Ramos (cell line): ENCODE measurements around the gene UBA5.
"Not testable (repeated sequence)": the region's sequence is repeated elsewhere in the genome, so short reads cannot be mapped to it uniquely, and the experiment has no call there.

Source experiments
- in situ Hi-C: fragments of 300-500 bp; cut with MboI; formaldehyde crosslinking; loops from one replicate; pipeline ENCODE4 v1.14.3; 2022; ENCODE audit warnings: low sequenced_read_pairs; ENCODE audit not compliant: unreplicated experiment

UBA5 gene

DNA sequence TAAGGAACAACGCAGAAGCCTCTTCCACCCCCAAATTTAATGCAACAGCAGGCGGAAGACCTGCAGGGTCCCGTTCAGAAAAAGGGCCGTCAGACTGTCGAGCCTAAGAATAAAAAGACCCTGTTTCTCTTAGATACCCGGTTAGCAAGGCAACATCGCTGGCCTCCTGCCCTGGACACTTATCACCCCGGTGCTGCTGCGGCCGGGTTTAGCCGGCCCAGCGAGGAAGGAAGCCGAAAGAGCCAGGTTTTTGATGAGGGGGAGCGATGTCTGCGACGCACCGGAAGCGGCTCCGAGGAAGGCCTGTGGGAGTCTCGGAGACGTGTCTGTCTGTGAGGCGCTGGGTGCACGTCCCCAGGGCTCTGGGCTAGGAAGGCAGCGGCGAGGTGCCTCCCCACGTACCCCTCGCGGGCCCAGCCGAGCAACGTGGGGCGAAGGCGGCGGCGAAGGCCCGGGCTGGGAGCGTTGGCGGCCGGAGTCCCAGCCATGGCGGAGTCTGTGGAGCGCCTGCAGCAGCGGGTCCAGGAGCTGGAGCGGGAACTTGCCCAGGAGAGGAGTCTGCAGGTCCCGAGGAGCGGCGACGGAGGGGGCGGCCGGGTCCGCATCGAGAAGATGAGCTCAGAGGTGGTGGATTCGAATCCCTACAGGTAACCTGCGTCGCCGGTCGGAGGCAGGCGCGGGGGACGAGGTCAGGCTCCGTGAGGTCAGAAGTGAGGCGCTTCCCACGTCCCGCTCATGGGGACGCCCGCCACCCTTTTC lies at the start of gene UBA5:
Gene UBA5, plus strand, starts transcription at position 278 of the 759 bp plus-strand sequence. Its CDS starts 209 bp downstream, at position 487.
- in situ Hi-C loops = no loop called here

DNA sequence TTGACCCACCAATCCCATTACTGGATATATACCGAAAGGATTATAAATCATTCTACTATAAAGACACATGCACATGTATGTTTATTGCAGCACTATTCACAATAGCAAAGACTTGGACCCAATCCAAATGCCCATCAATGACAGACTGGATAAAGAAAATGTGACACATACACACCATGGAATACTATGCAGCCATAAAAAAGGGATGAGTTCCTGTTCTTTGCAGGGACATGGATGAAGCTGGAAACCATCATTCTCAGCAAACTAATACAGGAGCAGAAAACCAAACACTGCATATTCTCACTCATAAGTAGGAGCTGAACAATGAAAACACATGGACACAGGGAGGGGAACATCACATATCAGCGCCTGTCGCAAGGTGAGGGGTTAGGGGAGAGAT lies 44.8 kb upstream of the UBA5 start:
- in situ Hi-C loops = not testable (repeated sequence)

DNA sequence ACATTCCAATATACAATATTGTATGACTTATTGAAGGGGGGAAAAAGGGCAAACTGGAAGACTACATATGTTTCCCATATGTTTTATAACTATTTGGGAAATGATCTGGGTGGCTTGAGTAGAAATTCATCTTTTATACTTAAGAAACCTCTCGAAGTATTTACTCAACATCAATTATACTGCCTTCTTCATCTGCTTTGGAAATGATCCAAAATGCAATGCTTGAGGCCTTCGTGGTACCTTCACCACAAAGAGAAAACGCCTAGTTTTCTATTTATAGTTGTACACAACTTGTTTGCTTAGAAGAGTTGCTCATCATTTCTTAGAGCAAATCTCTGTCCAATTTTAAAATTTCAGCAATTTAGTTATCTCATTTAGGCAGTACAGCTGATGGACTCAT lies 44.2 kb upstream of the UBA5 start:
- in situ Hi-C loops = no loop called here

DNA sequence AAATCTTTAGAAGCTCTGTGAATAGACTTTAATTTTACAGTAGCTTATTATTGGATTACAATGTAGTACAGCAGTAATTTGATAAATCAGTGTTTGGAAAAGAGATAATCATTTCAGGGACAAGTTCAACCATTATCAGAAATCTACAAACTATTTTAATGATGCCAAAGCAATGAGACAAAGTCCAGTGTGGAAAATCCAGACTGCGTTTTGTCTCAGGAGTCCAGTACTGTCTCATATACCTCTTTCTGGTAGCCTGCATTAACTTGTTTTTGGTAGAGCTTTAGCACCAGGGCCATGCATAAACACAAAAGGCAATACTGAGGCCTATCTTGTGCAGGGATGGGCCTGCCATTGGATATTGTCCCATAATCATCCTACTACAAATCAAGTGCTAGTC lies 43.3 kb upstream of the UBA5 start:
- in situ Hi-C loops = no loop called here

DNA sequence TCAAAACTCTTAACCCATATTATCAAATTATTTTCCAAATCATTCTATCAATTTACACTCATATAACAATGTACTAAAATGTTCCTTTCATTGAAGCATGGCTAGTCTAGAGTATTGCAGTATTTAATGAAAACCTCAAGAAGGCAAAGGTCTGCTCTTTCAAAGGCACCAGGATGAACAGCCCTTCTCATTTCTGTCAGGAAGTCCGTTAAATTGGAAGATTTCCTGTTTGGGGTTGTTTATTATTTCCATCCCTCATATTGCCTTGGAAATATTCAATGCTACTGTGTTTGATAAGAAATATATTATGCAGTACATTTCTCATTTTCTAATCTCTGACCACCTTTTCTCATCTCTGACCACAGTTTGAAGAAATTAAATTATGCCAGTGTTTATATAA lies 38.0 kb upstream of the UBA5 start:
- in situ Hi-C loops = no loop called here

DNA sequence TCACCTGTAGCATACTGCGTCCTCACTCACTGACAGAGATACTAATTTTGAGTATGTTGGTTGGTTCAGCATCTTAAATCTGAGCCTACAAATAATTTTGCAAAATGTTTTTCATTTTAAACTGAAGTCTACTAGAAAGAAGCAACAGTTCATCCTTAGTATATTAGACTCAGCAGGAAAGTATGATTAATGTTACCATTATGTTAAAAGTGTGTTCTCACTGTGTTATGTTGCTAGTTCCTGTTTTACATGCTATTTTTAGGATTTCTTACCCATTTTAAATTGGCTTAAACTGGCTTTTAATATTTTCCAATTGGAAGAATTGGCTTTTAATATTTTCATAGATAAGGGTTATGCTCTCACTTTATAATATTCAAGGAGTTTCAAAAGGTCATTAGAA lies 37.4 kb upstream of the UBA5 start:
- in situ Hi-C loops = no loop called here

DNA sequence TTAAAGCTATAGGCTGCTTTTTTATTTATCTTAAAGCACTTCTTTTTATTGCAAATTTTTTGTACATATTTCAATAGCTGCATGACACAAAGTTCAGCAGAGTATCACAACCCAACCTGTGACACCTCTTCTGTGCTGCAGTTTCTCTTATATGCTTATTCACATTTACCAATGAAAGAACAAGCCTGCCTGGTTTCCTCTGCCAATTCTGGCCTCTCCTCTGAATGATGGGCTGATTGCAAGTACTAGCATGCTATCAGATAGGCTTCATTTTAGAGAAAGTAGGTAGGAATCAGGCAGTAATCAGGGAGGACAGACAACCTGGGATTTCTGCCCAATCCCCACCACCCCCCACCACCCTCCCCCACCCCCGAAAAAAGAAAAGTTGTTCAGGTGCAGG lies 36.5 kb upstream of the UBA5 start:
- in situ Hi-C loops = no loop called here

DNA sequence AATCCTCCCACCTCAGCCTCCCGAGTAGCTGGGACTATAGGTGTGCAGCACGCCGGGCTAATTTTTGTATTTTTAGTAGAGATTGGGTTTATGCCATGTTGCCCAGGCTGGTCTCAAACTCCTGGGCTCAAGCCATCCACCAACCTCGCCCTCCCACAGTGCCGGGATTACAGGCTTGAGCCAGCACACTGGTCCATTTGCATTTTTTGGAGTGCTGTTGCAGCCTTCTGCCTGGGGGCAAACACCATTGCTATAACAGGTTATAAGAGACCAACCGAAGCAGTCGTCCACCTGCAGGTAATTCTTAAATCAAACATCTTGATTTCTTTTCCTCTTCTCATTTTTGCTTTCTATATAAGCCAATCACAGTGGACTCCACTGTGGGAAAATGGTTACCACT lies 35.3 kb upstream of the UBA5 start:
- in situ Hi-C loops = no loop called here

DNA sequence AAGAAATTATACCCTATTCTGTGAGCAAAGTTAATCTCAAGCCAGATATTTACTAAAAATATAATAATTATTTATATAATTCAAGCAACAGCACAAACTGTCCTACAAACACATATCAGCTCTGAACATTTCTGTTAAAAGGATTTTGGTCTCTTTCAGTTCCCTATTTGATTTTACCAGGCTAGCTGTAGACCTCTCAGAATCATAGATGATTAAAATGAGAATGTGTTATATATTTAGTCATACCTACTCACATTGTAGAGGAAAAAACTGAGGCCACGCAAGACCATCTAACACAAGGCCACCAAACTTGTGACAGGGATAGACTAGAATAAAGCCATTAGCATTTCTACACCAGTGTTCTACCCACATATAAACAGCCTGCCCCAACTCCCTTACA lies 34.5 kb upstream of the UBA5 start:
- in situ Hi-C loops = no loop called here

DNA sequence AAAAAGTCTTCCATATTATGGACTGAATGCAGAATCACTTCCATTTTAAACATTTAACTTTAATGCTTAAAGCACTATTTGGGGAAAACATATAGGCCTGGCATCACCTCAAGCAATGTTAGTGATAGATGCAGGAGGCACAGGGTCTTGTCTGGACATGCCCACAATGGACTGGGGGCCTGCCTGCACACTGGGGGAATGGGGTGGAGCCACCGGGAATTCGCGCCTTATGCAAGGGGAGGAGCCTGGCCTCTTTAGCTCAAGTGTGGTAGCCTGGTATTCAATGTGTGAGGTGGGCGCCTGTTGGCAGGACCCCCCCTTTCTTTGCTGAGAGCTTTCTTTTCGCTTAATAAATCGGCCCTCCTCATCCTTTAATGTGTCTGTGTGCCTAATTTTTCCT lies 33.2 kb upstream of the UBA5 start:
- in situ Hi-C loops = no loop called here

DNA sequence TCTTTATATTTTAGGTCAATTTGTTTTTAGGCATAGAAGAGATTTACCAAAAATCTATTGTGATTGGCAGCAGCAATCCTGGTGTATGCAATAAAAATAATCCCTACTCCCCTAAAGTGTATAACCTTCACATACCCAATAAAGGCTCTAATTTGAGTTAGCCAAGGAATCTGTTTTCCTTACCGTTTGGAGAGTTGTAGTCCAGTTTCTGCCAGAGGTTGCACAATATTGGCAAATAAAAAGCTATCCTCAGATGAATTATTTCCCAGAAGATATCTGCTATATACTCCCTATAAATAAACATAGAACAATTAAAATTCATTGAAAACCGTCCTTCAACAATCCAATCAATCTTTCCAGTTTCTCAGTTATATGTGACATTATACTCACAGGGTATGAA lies 32.0 kb upstream of the UBA5 start:
- in situ Hi-C loops = no loop called here

DNA sequence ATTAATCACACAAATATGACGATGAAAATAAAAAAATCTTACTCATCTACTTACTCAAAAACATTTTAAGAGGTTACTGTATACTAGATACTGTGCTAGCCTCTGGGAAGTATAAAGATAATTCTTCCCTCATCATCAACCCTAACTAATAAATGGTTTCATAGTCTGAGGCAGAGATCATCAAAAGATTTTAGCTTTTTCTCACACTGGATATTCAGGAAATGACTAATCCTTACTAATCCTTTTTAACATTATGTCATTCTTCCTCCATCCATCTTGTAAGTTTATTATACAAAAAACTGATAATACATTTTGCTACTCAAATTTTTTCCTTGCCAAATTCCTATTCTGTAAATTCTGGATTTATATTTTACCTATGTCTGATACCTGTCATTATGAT lies 30.2 kb upstream of the UBA5 start:
- in situ Hi-C loops = no loop called here

DNA sequence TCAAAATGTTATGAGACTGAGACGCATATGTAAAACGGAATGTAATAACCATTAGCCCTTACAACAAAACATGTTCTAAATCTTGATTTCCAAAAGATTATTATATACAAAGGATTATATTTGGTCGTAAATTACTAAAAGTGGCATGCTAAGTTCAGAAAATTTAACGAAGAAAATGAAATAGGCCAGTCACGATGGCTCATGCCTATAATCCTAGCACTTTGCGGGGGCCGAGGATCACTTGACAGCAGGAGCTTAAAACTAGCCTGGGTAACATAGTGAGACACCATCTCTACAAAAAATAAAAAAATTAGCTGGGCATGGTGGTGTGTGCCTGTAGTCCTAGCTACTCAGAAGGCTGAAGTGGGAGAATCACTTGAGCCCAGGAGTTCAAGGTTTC lies 29.5 kb upstream of the UBA5 start:
- in situ Hi-C loops = no loop called here

DNA sequence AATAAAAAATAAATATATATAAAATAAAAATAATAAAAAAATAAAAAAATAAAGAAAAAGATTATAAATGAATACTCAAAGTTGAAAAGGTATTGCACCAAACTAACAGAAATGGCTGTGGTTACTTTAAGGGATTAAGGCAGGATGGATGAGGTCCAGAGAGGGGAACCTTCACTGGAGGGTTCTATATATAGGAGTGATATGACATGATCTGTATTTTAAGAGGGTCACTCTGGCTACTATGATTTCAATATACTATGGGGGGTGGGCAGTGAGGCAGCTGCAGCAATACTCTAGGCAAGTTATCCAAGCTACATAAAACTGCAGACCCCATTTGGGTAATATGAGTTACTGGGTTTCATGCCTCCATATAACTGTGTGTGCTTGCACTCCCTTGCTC lies 25.1 kb upstream of the UBA5 start:
- in situ Hi-C loops = no loop called here

DNA sequence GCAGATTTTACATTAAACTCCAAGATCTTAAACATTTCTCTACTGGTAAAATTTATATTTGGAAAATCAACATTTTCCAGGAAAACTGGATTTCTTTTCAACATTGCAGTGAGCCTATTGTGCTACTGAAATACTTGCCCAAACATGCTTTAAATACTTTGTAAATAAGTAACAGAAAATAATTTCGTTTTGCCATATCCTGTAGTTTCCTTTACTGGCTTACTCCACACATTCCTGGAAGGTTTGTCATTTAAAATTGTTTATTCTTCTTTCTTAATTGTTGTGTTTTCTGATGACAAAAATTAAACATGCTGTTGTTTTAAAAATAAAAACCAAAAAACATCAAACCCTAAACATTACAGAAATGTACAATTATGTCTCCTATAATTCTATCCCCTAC lies 22.5 kb upstream of the UBA5 start:
- in situ Hi-C loops = no loop called here

DNA sequence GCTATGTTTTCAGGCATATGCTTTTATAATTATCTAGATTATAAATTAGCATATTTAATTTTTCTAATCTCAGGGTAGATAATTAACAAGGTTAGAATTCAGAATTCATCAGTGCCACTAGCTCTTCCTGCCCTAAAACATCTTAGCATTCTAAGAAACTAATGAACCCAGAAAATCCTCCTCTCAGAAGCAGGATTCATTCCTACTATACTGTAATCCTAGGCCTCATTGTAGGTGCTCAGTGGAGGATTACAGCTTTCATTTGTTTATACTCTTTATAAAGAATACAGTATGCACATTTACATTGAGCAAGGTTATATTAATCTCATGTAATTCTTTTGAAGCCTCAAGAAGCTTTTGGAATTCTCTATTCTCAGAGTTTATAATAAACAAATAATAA lies 21.4 kb upstream of the UBA5 start:
- in situ Hi-C loops = no loop called here

DNA sequence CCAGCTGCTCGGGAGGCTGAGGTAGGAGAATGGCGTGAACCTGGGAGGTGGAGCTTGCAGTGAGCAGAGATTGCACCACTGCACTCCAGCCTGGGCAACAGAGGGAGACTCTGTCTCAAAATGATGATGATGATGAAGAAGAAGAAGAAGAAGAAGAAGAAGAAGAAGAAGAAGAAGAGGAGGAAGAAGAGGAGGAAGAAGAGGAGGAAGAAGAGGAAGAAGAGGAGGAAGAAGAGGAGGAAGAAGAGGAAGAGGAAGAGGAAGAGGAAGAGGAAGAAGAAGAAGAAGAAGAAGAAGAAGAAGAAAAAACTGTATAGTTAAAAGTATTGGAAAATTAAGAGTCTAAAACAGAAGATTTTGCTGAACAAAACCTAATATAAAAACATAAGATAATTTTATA lies 18.7 kb upstream of the UBA5 start:
- in situ Hi-C loops = not testable (repeated sequence)

DNA sequence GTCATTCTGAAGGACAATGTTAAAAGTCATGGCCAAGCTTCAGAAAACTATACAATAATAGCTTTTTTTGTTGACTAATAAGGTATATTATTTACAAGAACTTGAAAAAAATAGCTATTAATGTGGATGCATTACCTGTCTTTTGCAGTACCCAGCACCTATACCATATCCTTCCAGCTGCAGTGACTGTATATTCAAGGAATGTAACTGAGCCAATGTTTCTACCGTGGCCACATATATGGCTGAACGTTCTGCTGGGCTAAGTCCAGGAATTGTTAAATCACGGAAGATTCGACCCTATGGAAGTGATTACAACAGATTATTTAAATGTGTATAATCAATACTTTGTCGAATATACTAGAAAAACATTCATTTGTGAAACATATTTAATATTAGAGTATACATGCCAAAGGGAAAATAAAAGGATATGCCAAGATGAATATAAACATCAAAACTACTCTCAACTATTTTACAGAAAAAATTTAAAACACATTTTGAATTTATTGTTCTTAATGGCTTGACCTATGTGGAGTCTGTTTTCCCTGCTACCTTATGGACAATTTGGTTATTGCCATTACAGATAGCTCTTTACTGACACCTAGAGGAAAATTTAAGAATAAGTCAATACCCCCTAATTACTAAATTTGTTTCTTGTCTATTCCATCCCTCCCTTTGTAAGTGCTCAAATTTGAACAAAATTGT lies 18.1 kb upstream of the UBA5 start:
- in situ Hi-C loops = no loop called here

DNA sequence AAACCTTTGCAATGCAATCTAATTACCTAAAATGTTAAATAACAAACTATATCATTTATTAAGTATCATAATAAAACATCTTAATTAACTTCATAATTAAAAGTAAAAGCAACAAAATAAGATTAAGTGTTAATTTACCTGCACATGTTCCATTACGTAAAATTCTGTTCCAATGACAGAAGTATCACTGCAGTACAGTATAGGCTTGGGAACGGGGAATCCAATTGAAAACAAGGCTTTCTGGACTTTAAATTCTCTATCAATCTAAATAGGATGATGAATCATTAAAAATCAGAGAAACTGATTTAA lies 17.6 kb upstream of the UBA5 start:
- in situ Hi-C loops = no loop called here

DNA sequence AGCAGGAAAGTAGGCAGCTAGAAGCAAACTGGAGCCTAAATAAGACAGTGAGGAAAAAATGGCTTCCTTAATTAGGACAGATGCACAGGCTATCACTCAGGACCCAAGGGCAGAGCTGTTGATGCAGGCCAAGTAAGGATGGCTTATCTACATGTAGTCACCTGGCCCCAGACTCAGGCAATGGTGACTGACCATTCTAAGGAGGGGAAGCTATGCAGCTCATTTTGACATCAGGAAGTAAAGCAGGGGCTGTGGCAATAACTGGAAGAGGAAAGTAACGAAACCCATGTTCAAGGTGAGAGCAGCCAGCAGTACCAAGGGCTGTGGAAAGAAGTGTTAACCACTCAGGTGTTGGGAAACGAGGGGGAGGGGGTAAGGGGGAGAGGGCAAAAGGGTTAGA lies 16.8 kb upstream of the UBA5 start:
- in situ Hi-C loops = no loop called here

DNA sequence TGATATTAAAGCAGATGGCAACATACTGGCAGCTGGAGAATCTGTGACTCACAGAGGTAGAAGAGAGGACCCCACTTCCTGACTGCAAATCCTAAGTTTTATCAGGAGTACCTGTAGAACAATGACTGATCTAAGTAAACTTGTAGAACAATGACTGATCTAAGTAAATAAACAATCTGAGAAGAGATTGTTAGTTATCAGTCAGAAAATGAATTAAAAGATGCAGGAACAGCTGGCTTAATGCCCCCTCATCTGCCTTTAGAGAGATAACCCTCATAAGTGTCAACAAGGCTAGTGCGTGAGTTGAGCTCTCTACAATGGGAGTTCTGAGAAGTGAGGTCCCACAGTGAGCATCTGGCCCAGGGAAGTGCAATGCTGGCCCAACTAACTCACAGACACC lies 15.1 kb upstream of the UBA5 start:
- in situ Hi-C loops = loop anchor here (5.0 kb wide), 1 partner anchor 98 kb away; no protein-coding TSS in a partner anchor

DNA sequence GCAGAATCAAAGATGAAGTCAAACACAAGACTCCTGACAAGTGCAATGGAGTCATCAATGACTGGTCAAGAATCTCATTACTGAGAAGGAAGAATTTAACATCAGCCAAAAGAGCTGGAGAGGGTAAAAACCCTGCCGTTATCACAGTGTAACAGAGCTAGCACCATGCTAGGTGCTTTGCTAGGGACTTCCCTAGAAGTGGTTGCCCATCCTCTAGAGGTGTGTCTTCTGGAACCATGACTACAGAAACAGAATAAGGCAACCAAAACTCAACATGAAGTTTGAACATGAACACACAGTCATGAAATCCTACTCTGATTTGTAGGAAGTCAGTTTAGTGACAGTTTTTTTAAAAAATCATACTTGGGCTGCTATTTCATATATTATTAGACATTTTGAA lies 10.0 kb upstream of the UBA5 start:
- in situ Hi-C loops = no loop called here
